Esophagus muscularis mucosa (tissue), 4 donors: ENCODE measurements around the gene SPPL2B. TPM values are rescaled to one million over a fixed set of nuclear protein-coding genes. Genes with fewer than 3 reads are reported as not detected.

Experiments
- DNase-seq: peaks from one replicate; pipeline ENCODE4 v3.0.0-alpha.2; 2017; ENCODE audit errors: extremely low spot score
- H3K27ac ChIP-seq, 4 donors: fragments of 200-600 bp; sonication (generic); replicated peaks in 1 of 4; 1 replicate in 3 of 4; 2 replicates in 1 of 4; pipeline ENCODE4 v1.5.1; 2016 to 2019; ENCODE audit warnings: mild to moderate bottlenecking in 1 of 4
- H3K27me3 ChIP-seq, 4 donors: fragments of 200-600 bp; sonication (generic); one replicate each; pipeline versions ENCODE4 v1.5.1 to v1.6.0; 2016 to 2019
- H3K36me3 ChIP-seq, 4 donors: fragments of 200-600 bp; sonication (generic); one replicate each; pipeline ENCODE4 v1.5.1; 2016 to 2019
- H3K4me1 ChIP-seq, 4 donors: fragments of 200-600 bp; sonication (generic); one replicate each; pipeline ENCODE4 v1.5.1; 2016 to 2019
- H3K4me3 ChIP-seq, 4 donors: fragments of 200-600 bp; sonication (generic); 1 replicate in 2 of 4; 2 replicates in 2 of 4; pipeline ENCODE4 v1.5.1; 2016 to 2019; ENCODE audit warnings: mild to moderate bottlenecking in 4 of 4, moderate library complexity in 1 of 4
- H3K9me3 ChIP-seq, 4 donors: fragments of 200-600 bp; sonication (generic); 1 replicate in 3 of 4; 2 replicates in 1 of 4; pipeline ENCODE4 v1.5.1; 2016 to 2019
- EP300 ChIP-seq: sonication (generic); formaldehyde crosslinking; IDR thresholded peaks from one replicate; pipeline ENCODE4 v1.6.1; 2017; ENCODE audit warnings: antibody characterized with exemption
- POLR2A ChIP-seq: fragments of 450-650 bp; IDR thresholded peaks from one replicate; pipeline ENCODE4 v1.6.1; 2017; ENCODE audit warnings: antibody characterized with exemption, moderate library complexity, mild to moderate bottlenecking, low read depth
- POLR2AphosphoS5 ChIP-seq, 2 donors: sonication (generic); formaldehyde crosslinking; IDR thresholded peaks; one replicate each; pipeline ENCODE4 v1.6.1; 2017; ENCODE audit warnings: antibody characterized with exemption in 2 of 2
- WGBS: methylation state at CpG from one replicate; pipeline ENCODE4 v1.1.5; 2018; 5-methylcytosine and 5-hydroxymethylcytosine counted together
- intact Hi-C: fragments of 100-400 bp; cut with DNase I; formaldehyde crosslinking; loops from one replicate; pipeline ENCODE4 v1.15.1; 2023
- total RNA-seq, 4 donors: library from RNA; depleted of rRNA; stranded (reverse); fragments of >200 nt; gene quantifications; one replicate each; pipeline versions ENCODE4 v1.1.0 to v1.2.1, GENCODE V29; 2016
- TF ChIP-seq, protein P1 (sequence below), 3 experiments: fragments of 200-600 bp in 2 of 3; fragments of 450-650 bp in 1 of 3; sonication (generic) in 2 of 3; IDR thresholded peaks; one replicate each; pipeline ENCODE4 v1.5.1; 2017 to 2019; ENCODE audit warnings: antibody characterized with exemption in 3 of 3, mild to moderate bottlenecking in 2 of 3, moderate library complexity in 1 of 3

Gene SPPL2B
- total RNA-seq, 4 donors from 2014 or later = 25.0 to 42.4 (median 29.9) TPM

DNA sequence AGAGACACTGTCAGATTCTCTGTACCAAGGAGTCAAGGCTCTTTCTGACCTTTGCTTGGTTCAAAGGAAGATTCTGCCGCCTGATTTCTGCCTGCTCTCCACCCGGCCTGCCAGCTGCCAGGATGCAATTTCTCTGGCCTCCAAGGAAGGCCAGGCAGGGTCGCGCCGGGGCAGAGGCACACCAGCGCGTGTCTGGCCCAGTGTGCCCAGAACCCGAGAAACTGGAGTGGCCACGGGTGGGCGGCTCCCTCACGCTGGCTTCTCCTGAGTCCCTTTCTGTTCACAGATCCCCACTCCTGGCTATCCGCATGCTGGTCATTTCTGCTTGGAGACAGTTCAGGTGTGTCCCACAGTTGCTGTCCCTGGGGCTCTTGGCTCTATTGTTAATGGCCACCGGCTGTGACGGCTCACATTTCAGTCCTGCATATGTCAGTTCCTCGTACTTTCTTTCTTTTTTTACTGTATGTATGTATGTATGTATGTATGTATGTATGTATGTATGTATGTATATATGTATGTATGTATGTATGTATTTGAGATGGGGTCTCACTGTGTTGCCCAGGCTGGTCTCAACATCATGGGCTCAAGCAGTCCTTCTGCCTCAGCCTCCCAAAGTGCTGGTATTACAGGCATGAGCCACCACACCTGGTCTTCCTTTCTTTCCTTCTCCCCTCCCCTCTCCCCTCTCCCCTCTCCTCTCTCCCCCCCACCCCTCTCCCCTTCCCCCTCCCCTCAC lies 48.5 kb downstream of the SPPL2B start:
- intact Hi-C loops = no loop called here
- no peaks in the 10 kb centered on the region for H3K36me3 ChIP-seq
- no peak for TF ChIP-seq POLR2AphosphoS5 (IDR thresholded peaks at IDR 0.05)
- no peak for TF ChIP-seq EP300
- TF ChIP-seq, protein P1, sequence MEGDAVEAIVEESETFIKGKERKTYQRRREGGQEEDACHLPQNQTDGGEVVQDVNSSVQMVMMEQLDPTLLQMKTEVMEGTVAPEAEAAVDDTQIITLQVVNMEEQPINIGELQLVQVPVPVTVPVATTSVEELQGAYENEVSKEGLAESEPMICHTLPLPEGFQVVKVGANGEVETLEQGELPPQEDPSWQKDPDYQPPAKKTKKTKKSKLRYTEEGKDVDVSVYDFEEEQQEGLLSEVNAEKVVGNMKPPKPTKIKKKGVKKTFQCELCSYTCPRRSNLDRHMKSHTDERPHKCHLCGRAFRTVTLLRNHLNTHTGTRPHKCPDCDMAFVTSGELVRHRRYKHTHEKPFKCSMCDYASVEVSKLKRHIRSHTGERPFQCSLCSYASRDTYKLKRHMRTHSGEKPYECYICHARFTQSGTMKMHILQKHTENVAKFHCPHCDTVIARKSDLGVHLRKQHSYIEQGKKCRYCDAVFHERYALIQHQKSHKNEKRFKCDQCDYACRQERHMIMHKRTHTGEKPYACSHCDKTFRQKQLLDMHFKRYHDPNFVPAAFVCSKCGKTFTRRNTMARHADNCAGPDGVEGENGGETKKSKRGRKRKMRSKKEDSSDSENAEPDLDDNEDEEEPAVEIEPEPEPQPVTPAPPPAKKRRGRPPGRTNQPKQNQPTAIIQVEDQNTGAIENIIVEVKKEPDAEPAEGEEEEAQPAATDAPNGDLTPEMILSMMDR (IDR thresholded peaks at IDR 0.05) = no peak
- no peak for TF ChIP-seq POLR2A
- no peak for DNase-seq
- H3K27ac ChIP-seq = no peak overlapping the region
- no peak overlapping the region for H3K4me3 ChIP-seq
- H3K4me1 ChIP-seq = no peaks in the 10 kb centered on the region
- peaks cover 0 to 12% (median 9%) of the 10 kb centered on the region in 4 donors for H3K9me3 ChIP-seq
- peaks cover 0 to 40% (median 3%) of the 10 kb centered on the region in 4 donors for H3K27me3 ChIP-seq
- 79% methylated on average over 15 of the region's 15 CpGs for WGBS

DNA sequence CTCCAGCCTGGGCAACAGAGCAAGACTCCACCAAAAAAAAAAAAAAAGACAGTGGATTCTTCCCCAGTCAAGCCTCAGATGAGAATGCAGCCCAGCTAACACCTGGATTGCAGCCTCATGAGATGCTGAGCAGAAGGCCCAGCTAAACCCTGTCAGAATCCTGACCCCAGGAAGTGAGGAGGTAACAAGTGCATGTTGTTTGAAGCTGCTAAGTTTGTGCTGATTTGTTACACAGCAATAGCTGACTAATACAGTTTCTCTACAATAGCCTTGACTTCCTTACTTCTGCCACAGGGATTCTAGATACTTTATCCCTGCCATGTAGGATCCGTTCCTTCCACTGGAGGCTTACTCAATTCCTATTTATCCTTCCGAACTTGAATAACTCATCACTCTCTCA lies 52.1 kb downstream of the SPPL2B start:
- intact Hi-C loops = no loop called here
- H3K36me3 ChIP-seq = no peaks in the 10 kb centered on the region
- H3K27ac ChIP-seq = no peak overlapping the region
- no peak overlapping the region for H3K4me3 ChIP-seq
- no peak for DNase-seq
- WGBS = 78% methylated on average over 2 of the region's 2 CpGs
- TF ChIP-seq, protein P1 (IDR thresholded peaks at IDR 0.05) = no peak
- TF ChIP-seq POLR2AphosphoS5 (IDR thresholded peaks at IDR 0.05) (no peak), EP300 (no peak), POLR2A (no peak)
- peaks cover 0 to 12% (median 5%) of the 10 kb centered on the region in 4 donors for H3K4me1 ChIP-seq
- peaks cover 0 to 41% (median 5%) of the 10 kb centered on the region in 4 donors for H3K27me3 ChIP-seq
- H3K9me3 ChIP-seq = peaks cover 0 to 12% (median 9%) of the 10 kb centered on the region in 4 donors

DNA sequence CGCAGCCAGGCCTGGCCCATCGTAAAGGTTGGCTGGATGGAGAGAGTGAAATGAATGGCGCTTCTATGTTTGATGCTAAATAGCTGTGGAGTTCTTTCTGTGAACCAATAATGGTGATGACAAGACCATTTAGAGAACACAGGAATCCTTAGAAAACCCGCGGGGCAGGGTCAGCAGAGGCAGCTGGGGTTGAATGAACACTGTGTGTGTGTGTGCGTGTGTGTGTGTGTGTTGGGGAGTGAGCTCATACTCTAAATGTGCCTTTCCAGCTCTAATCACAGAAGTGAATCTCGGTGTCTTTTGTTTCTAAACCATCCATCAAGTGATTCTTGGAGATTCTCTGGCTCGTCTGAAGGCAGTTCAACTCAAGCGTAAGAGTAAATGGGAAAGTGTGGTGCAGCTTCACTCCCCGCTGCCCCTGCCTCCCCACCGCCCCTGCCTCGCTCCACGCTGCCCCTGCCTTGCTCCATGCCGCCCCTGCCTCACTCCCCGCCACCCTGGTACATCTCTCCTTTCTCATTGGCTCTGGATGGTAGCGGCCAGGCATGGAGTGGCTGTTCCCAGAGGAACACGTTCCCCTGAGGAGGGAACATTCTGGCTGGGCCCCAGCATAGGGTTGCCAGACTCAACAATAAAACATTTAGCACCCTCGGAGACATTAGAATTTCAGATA lies 52.8 kb downstream of the SPPL2B start:
- Histone ChIP-seq H3K36me3 (no peaks in the 10 kb centered on the region), H3K4me1 (peaks cover 0 to 12% (median 5%) of the 10 kb centered on the region in 4 donors), H3K9me3 (peaks cover 0 to 12% (median 9%) of the 10 kb centered on the region in 4 donors), H3K27ac (peak overlapping the region in 2 of 4 donors; percentile 43 to 48), H3K4me3 (no peak overlapping the region), H3K27me3 (peaks cover 0 to 42% (median 6%) of the 10 kb centered on the region in 4 donors)
- WGBS = 62% methylated on average over 18 of the region's 18 CpGs
- intact Hi-C loops = no loop called here
- DNase-seq = no peak
- TF ChIP-seq POLR2A (no peak), EP300 (no peak), POLR2AphosphoS5 (IDR thresholded peaks at IDR 0.05) (no peak)
- TF ChIP-seq, protein P1 (IDR thresholded peaks at IDR 0.05) = no peak

DNA sequence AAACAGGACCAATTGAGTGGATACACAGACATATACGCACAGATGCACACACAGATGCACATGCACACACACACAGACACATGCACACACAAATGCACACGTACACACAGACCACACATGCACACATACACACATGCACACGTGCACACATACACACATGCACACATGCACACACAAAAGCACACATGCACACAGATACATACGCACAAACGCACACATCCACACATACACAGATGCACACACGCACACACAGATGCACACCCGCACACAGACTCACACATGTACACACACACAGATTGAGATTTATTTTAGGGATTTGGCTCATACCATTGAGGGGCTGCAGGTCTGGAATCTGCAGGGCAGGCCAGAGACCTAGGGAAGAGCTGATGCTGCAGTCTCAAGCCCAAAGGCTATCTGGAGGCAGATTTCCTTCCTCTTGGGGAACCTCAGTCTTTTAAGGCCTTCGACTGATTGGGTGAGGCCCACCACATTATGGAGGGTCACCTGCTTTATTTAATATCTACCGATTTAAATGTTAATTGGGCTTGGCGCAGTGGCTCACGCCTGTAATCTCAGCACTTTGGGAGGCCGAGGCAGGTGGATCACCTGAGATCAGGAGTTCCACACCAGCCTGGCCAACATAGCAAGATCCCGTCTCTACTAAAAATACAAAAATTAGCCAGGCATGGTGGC lies 54.2 kb downstream of the SPPL2B start:
- intact Hi-C loops = no loop called here
- TF ChIP-seq, protein P1 (IDR thresholded peaks at IDR 0.05) = no peak
- TF ChIP-seq POLR2AphosphoS5 (IDR thresholded peaks at IDR 0.05) = no peak
- TF ChIP-seq POLR2A = no peak
- TF ChIP-seq EP300 = no peak
- no peak for DNase-seq
- no peak overlapping the region for H3K4me3 ChIP-seq
- peaks cover 0 to 52% (median 6%) of the 10 kb centered on the region in 4 donors for H3K27me3 ChIP-seq
- peaks cover 0 to 12% (median 9%) of the 10 kb centered on the region in 4 donors for H3K9me3 ChIP-seq
- no peak overlapping the region for H3K27ac ChIP-seq
- WGBS = 88% methylated on average over 13 of the region's 13 CpGs
- H3K4me1 ChIP-seq = peaks cover 0 to 12% (median 5%) of the 10 kb centered on the region in 4 donors
- no peaks in the 10 kb centered on the region for H3K36me3 ChIP-seq
